ENCODE data around the gene FOXC2.

- no peak for TF ChIP-seq POLR2AphosphoS5 (IDR thresholded peaks at IDR 0.05; ENCODE audit: low read depth, low read length)
- no peak for TF ChIP-seq POLR2A (IDR thresholded peaks at IDR 0.05; ENCODE audit: low read depth, low read length)
- TF ChIP-seq TAF1 (IDR thresholded peaks at IDR 0.05; ENCODE audit: borderline replicate concordance, low read depth, low read length): no peak
Observed at GRCh38 chr16:86562356-86562755, 4.3 kb upstream of the FOXC2 start.
